Measurements from ENCODE around the gene GIT1.

- TF ChIP-seq POLR2A (IDR thresholded peaks at IDR 0.05) (no peak), POLR2AphosphoS5 (IDR thresholded peaks at IDR 0.05; ENCODE audit: insufficient read depth in 1 of 2, low read depth in 1 of 2) (no peak), CTCF (IDR thresholded peaks at IDR 0.05) (no peak)
These were observed 1.1 kb upstream of the GIT1 start for GRCh38 chr17:29590411-29591145.

Data from vagina (tissue), 2 donors.